CD4-positive, CD25-positive, alpha-beta regulatory T cell (primary cell): ENCODE measurements around the gene CD244. TPM values are rescaled to one million over a fixed set of nuclear protein-coding genes. Genes with fewer than 3 reads are reported as not detected.

Experiments
- ATAC-seq, 2 donors: fragments of 150-1000 bp; cut with Tn5 transposase; one replicate each; pipeline ENCODE4 v1.10.0; 2021; ENCODE audit warnings: low read depth in 2 of 2, moderate number of reproducible peaks in 2 of 2, moderate library complexity in 1 of 2
- DNase-seq, 3 donors: peaks; one replicate each; pipeline versions ENCODE4 v3.0.0 to v3.0.0-alpha.2; 2012 to 2022; ENCODE audit warnings: mixed read lengths in 1 of 3
- H3K27ac ChIP-seq: one replicate; pipeline ENCODE4 v1.7.0; 2013; ENCODE audit warnings: mild to moderate bottlenecking, low read length; ENCODE audit not compliant: insufficient read depth, poor library complexity, severe bottlenecking
- H3K27me3 ChIP-seq: one replicate; pipeline ENCODE4 v1.7.0; 2013; ENCODE audit warnings: low read length; ENCODE audit not compliant: control insufficient read depth, insufficient read depth
- H3K36me3 ChIP-seq: one replicate; pipeline ENCODE4 v1.7.0; 2013; ENCODE audit warnings: mild to moderate bottlenecking, low read length, moderate library complexity; ENCODE audit not compliant: control insufficient read depth, insufficient read depth
- H3K4me1 ChIP-seq: 2 replicates; pipeline ENCODE4 v1.7.0; 2013; ENCODE audit warnings: mild to moderate bottlenecking, low read length; ENCODE audit not compliant: insufficient read depth, control insufficient read depth, poor library complexity, severe bottlenecking
- H3K4me3 ChIP-seq: one replicate; pipeline ENCODE4 v1.7.0; 2013; ENCODE audit warnings: low read depth, mild to moderate bottlenecking, low read length, moderate library complexity
- H3K9me3 ChIP-seq, 2 experiments: 1 replicate in 1 of 2; 2 replicates in 1 of 2; pipeline ENCODE4 v1.7.0; 2013; ENCODE audit warnings: low read length in 2 of 2, mild to moderate bottlenecking in 1 of 2, moderate library complexity in 1 of 2; ENCODE audit not compliant: control insufficient read depth in 2 of 2
- H3K27ac Mint-ChIP-seq, 3 donors: one replicate each; pipeline ENCODE4 v1.8.0; 2020 to 2022; ENCODE audit warnings: mild to moderate bottlenecking in 3 of 3, mixed read lengths in 3 of 3, moderate library complexity in 2 of 3
- H3K27me3 Mint-ChIP-seq: one replicate; pipeline ENCODE4 v1.8.0; 2022; ENCODE audit warnings: mild to moderate bottlenecking, mixed read lengths
- H3K36me3 Mint-ChIP-seq: one replicate; pipeline ENCODE4 v1.8.0; 2020; ENCODE audit warnings: mixed read lengths
- H3K4me1 Mint-ChIP-seq, 4 donors: one replicate each; pipeline ENCODE4 v1.8.0; 2020 to 2022; ENCODE audit warnings: mixed read lengths in 4 of 4, mild to moderate bottlenecking in 1 of 4
- H3K4me3 Mint-ChIP-seq, 4 donors: one replicate each; pipeline ENCODE4 v1.8.0; 2020 to 2022; ENCODE audit warnings: mild to moderate bottlenecking in 4 of 4, mixed read lengths in 4 of 4, moderate library complexity in 3 of 4
- H3K9me3 Mint-ChIP-seq, 7 donors: one replicate each; pipeline ENCODE4 v1.8.0; 2020 to 2022; ENCODE audit warnings: mixed read lengths in 7 of 7, mild to moderate bottlenecking in 3 of 7, moderate library complexity in 2 of 7
- polyA plus RNA-seq, 4 donors: library from polyadenylated mRNA; unstranded; fragments of 300-500 nt; fragmentation: Illumina TruSeq; gene quantifications; one replicate each; pipeline ENCODE4 v1.2.3, GENCODE V29; 2021
- total RNA-seq: library from RNA; stranded (reverse); gene quantifications from one replicate; pipeline ENCODE4 v1.2.3, GENCODE V29; 2022

Gene CD244
- total and polyA plus RNA-seq, 5 donors from 2014 or later: 0.26 to 0.63 (median 0.47) TPM

DNA sequence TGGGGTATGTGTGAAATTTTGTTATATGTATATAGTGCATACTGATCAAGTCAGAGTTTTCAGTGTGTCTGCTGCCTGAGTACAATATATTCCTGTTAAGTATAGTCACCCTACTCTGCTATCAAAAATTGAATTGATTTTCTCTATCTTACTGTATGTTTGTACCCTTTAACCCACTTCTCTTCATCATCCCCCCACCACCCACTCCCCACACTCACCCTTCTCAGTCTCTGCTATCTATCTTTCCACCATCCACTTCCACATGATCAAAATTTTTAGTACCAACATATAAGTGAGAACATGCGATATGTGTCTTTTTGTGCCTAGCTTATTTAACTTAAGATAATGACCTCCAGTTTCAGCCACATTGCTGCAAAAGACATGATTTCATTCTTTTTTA, 62.5 kb downstream of the CD244 start:
- H3K36me3 ChIP-seq: peaks cover 40% of the 10 kb centered on the region
- Mint-ChIP-seq H3K27me3 (no peaks in the 10 kb centered on the region), H3K27ac (peak overlapping the region; percentile 96 to 99 (median 96)), H3K4me3 (peak overlapping the region; percentile 95 to 98 (median 98)), H3K9me3 (peaks cover 0 to 8% (median 0%) of the 10 kb centered on the region in 7 donors), H3K36me3 (peaks cover 55% of the 10 kb centered on the region), H3K4me1 (peaks cover 36 to 81% (median 64%) of the 10 kb centered on the region in 4 donors)
- peaks cover 69% of the 10 kb centered on the region for H3K4me1 ChIP-seq
- DNase-seq (no peak), ATAC-seq (no peak)
- peak overlapping the region; percentile 98 for H3K4me3 ChIP-seq
- peak overlapping the region; percentile 57 for H3K27ac ChIP-seq
- no peaks in the 10 kb centered on the region for H3K9me3 ChIP-seq
- no peaks in the 10 kb centered on the region for H3K27me3 ChIP-seq

DNA sequence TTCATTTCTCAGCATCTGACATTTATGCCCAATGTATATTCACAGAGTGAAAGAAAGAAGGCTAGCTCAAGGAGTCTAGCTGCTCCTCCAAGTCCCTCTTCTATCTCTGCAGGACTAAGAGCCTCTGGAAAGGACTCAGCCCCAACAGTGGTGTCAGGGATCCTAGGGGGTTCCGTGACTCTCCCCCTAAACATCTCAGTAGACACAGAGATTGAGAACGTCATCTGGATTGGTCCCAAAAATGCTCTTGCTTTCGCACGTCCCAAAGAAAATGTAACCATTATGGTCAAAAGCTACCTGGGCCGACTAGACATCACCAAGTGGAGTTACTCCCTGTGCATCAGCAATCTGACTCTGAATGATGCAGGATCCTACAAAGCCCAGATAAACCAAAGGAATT, 63.0 kb downstream of the CD244 start:
- Mint-ChIP-seq H3K36me3 (peaks cover 49% of the 10 kb centered on the region), H3K4me3 (peak overlapping the region; percentile 95 to 98 (median 98))
- peaks cover 71% of the 10 kb centered on the region for H3K4me1 ChIP-seq

DNA sequence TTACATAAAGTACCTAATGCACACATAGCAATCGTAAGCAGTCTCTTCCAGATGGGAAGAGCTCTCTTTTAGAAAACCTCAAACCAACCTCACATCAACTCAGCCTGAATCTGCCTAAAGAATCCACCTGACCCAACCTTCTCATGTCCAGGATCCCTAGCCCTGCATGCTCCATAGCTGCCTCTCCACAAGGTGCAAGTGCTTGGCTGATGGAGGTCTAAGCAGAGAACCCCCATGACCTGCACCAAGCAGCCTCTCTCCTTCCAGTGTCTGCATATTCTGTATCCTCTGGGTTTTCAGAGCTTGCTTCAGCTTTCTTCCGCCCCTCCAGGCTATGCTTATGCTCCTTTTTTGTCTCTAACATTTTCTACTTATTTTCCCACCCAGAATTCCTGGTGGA, 64.2 kb downstream of the CD244 start:
- H3K27me3 ChIP-seq: no peaks in the 10 kb centered on the region
- H3K36me3 ChIP-seq: peaks cover 27% of the 10 kb centered on the region
- H3K4me1 ChIP-seq: peaks cover 71% of the 10 kb centered on the region
- Mint-ChIP-seq H3K27ac (peak overlapping the region; percentile 96 to 99 (median 96)), H3K9me3 (peaks cover 0 to 2% (median 0%) of the 10 kb centered on the region in 7 donors), H3K4me1 (peaks cover 26 to 71% (median 54%) of the 10 kb centered on the region in 4 donors), H3K27me3 (no peaks in the 10 kb centered on the region), H3K4me3 (peak overlapping the region; percentile 95 to 98 (median 98)), H3K36me3 (peaks cover 40% of the 10 kb centered on the region)
- peak overlapping the region; percentile 98 for H3K4me3 ChIP-seq
- H3K27ac ChIP-seq: peak overlapping the region; percentile 86
- no peaks in the 10 kb centered on the region for H3K9me3 ChIP-seq
- DNase-seq (no peak), ATAC-seq (no peak)

More for the DNA sequence above, 63.0 kb downstream of the CD244 start:
- ATAC-seq (no peak), DNase-seq (no peak)
- H3K27ac Mint-ChIP-seq: peak overlapping the region; percentile 96 to 99 (median 96)
- Histone ChIP-seq H3K27me3 (no peaks in the 10 kb centered on the region), H3K36me3 (peaks cover 38% of the 10 kb centered on the region), H3K27ac (no peak overlapping the region), H3K9me3 (no peaks in the 10 kb centered on the region), H3K4me3 (peak overlapping the region; percentile 98)
- H3K27me3 Mint-ChIP-seq: no peaks in the 10 kb centered on the region
- H3K4me1 Mint-ChIP-seq: peaks cover 31 to 77% (median 60%) of the 10 kb centered on the region in 4 donors
- H3K9me3 Mint-ChIP-seq: peaks cover 0 to 4% (median 0%) of the 10 kb centered on the region in 7 donors

DNA sequence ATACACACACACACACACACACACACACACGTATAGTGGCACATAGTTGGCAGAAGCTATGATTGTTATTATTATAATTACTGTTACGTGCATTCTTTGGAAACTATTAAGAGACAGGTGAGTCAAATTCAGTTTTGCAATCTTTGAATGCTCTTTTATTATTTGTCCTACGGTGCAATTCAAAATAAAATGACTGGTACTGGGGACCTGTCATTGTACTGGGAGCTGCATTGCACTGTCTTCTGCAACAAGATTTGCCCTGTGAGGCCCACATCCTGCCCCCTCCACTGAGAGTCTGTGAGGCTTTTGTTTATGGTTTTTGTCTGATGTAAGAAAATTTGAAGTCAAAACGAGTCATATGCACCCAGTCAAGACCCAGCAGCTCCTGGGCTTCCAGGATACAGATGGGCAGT, 64.8 kb downstream of the CD244 start:
- H3K9me3 Mint-ChIP-seq: peaks cover 0 to 2% (median 0%) of the 10 kb centered on the region in 7 donors
- no peaks in the 10 kb centered on the region for H3K27me3 Mint-ChIP-seq
- ATAC-seq (peak; percentile 68 to 70), DNase-seq (peak; percentile 19 to 89 (median 77))
- Histone ChIP-seq H3K27me3 (no peaks in the 10 kb centered on the region), H3K27ac (peak overlapping the region; percentile 86), H3K4me3 (peak overlapping the region; percentile 98), H3K4me1 (peaks cover 68% of the 10 kb centered on the region), H3K36me3 (peaks cover 21% of the 10 kb centered on the region), H3K9me3 (no peaks in the 10 kb centered on the region)
- peaks cover 36% of the 10 kb centered on the region for H3K36me3 Mint-ChIP-seq
- peak overlapping the region; percentile 96 to 99 (median 96) for H3K27ac Mint-ChIP-seq
- H3K4me3 Mint-ChIP-seq: peak overlapping the region; percentile 95 to 98 (median 98)
- H3K4me1 Mint-ChIP-seq: peaks cover 26 to 67% (median 52%) of the 10 kb centered on the region in 4 donors

DNA sequence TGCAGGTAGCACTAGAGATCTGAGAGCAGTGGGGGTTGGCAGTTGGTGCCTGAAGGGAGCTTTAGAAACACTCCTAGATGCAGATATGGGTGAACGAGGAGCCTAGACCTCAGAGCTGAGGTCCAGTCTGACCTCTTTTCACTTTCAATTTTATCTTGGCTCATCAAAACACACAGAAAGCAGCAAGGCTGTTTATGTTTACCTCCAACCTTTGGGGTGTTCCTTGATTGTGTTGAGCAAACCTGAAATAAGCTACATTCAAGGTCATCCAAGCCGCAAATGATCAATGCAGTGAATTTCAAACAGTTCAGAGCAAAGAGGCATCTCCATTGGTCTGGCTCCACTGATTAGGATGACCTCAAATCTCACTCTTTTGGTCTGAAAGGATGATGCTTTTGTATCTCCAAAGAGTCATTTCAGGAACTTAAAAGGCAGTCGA, 65.4 kb downstream of the CD244 start:
- ATAC-seq: no peak
- DNase-seq: no peak
- Histone ChIP-seq H3K27me3 (no peaks in the 10 kb centered on the region), H3K9me3 (no peaks in the 10 kb centered on the region), H3K4me3 (peak overlapping the region; percentile 98), H3K4me1 (peaks cover 67% of the 10 kb centered on the region), H3K36me3 (peaks cover 15% of the 10 kb centered on the region), H3K27ac (peak overlapping the region; percentile 86)
- peak overlapping the region; percentile 96 to 99 (median 96) for H3K27ac Mint-ChIP-seq
- H3K4me1 Mint-ChIP-seq: peaks cover 26 to 63% (median 50%) of the 10 kb centered on the region in 4 donors
- H3K36me3 Mint-ChIP-seq: peaks cover 31% of the 10 kb centered on the region
- peaks cover 0 to 2% (median 0%) of the 10 kb centered on the region in 7 donors for H3K9me3 Mint-ChIP-seq
- peak overlapping the region; percentile 95 to 98 (median 98) for H3K4me3 Mint-ChIP-seq
- H3K27me3 Mint-ChIP-seq: no peaks in the 10 kb centered on the region

DNA sequence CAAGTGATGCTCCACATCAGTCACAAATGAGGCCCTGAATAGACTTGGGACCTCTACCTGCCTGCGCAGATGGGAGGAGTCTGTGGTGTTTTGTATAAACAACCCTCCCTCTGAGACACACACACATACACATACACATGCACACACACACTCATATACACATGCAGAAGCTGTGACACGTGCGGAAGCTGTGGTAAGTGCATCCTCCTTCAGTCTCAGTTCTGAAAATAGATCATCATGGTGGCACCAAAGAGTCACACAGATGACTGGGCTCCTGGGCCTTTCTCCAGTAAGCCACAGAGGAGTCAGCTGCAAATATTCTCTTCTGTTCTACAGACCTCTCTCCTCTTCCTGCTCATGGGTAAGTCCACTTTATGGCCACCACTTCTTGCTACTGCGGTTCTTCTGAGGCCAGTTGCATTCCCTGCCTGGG, 66.7 kb downstream of the CD244 start, which contains the start of gene LY9:
TSS of gene LY9 (plus strand) at position 224 of the 433 bp plus-strand sequence. CDS start at position 238, 14 bp downstream.
- ATAC-seq: peak; percentile 89 to 92

DNA sequence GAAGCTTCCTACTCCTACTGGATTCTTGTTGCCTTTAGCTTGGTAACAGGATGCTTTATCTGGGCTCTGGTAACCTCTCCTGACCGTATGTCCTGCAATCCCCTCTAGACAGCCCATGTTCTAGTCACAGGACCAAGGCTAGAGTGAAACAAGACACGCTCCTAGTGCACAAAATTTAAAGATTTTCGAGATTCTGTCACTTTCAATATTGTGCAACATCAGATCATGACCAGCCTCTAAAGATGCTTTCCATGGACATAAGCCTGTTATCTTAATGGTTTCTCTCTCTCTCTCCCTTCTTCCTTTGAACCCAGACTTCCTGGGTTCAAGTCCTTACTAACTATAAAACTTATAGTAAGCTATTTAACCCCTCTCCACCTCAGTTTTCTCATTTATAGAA, 68.3 kb downstream of the CD244 start:
- H3K4me1 Mint-ChIP-seq: peaks cover 13 to 54% (median 29%) of the 10 kb centered on the region in 4 donors
- H3K4me1 ChIP-seq: peaks cover 43% of the 10 kb centered on the region
- no peaks in the 10 kb centered on the region for H3K36me3 ChIP-seq
- H3K27me3 Mint-ChIP-seq: no peaks in the 10 kb centered on the region
- peak overlapping the region in 1 of 4 donors; percentile 50 for H3K4me3 Mint-ChIP-seq
- no peaks in the 10 kb centered on the region for H3K27me3 ChIP-seq
- DNase-seq (no peak), ATAC-seq (no peak)
- peaks cover 9% of the 10 kb centered on the region for H3K36me3 Mint-ChIP-seq
- H3K9me3 ChIP-seq: no peaks in the 10 kb centered on the region
- no peaks in the 10 kb centered on the region for H3K9me3 Mint-ChIP-seq
- no peak overlapping the region for H3K4me3 ChIP-seq
- no peak overlapping the region for H3K27ac ChIP-seq
- peak overlapping the region; percentile 64 to 96 (median 72) for H3K27ac Mint-ChIP-seq

More for the DNA sequence above, 66.7 kb downstream of the CD244 start, which contains the start of gene LY9:
- Histone ChIP-seq H3K36me3 (peaks cover 7% of the 10 kb centered on the region), H3K4me1 (peaks cover 56% of the 10 kb centered on the region), H3K4me3 (peak within 1 kb of the TSS; percentile 98), H3K9me3 (no peaks in the 10 kb centered on the region), H3K27ac (peak within 1 kb of the TSS; percentile 86), H3K27me3 (no peaks in the 10 kb centered on the region)
- peak; percentile 74 to 95 (median 94) for DNase-seq
- peak within 1 kb of the TSS; percentile 95 to 98 (median 98) for H3K4me3 Mint-ChIP-seq
- H3K27me3 Mint-ChIP-seq: no peaks in the 10 kb centered on the region
- peaks cover 19 to 57% (median 43%) of the 10 kb centered on the region in 4 donors for H3K4me1 Mint-ChIP-seq
- peak within 1 kb of the TSS; percentile 96 to 99 (median 96) for H3K27ac Mint-ChIP-seq
- H3K9me3 Mint-ChIP-seq: peaks cover 0 to 2% (median 0%) of the 10 kb centered on the region in 7 donors
- peaks cover 24% of the 10 kb centered on the region for H3K36me3 Mint-ChIP-seq
